SK-N-SH (cell line): ENCODE measurements around the gene CNTNAP2. TPM values are rescaled to one million over a fixed set of nuclear protein-coding genes. Genes with fewer than 3 reads are reported as not detected.

Source experiments
- CTCF ChIA-PET: fragments of 300-600, 350-600 bp; formaldehyde crosslinking; extraction: SDS; loops from one replicate; lab custom pipeline; 2021; lab: Yijun Ruan, JAX
- POLR2A ChIA-PET: fragments of 350-600 bp; sonication (Branson Sonifier 250); formaldehyde crosslinking; extraction: SDS; loops from one replicate; lab custom pipeline; 2020; ENCODE audit warnings: antibody characterized with exemption, inconsistent platforms; lab: Yijun Ruan, JAX
- DNase-seq: peaks from one replicate; pipeline ENCODE4 v3.0.0; 2012
- H2AFZ ChIP-seq: fragments of 200-600 bp; sonication (generic); 2 replicates; pipeline ENCODE4 v1.8.1; 2016; ENCODE audit warnings: antibody characterized with exemption, mild to moderate bottlenecking, low read depth
- H3F3A ChIP-seq: fragments of 200-600 bp; sonication (generic); replicated peaks from 2 replicates; pipeline ENCODE3; 2016; ENCODE audit warnings: antibody characterized with exemption, mild to moderate bottlenecking; ENCODE audit not compliant: insufficient read depth
- H3K27ac ChIP-seq, 2 experiments: fragments of 200-500 bp in 1 of 2; fragments of 200-600 bp in 1 of 2; sonication (Bioruptor generic) in 1 of 2; sonication (generic), shearing (Covaris generic) in 1 of 2; 2 replicates each; pipeline versions ENCODE4 v1.5.1 to v1.6.1; 2014 to 2016; ENCODE audit warnings: low read depth in 2 of 2, inconsistent platforms in 1 of 2, low read length in 1 of 2, mild to moderate bottlenecking in 1 of 2, mixed read lengths in 1 of 2
- H3K27me3 ChIP-seq: fragments of 200-600 bp; sonication (generic), shearing (Covaris generic); 2 replicates; pipeline ENCODE4 v1.6.1; 2016; ENCODE audit warnings: mixed run types; ENCODE audit not compliant: insufficient read depth
- H3K36me3 ChIP-seq, 2 experiments: fragments of 200-500 bp in 1 of 2; fragments of 200-600 bp in 1 of 2; sonication (Bioruptor generic) in 1 of 2; sonication (generic) in 1 of 2; replicated peaks in 1 of 2; 2 replicates each; pipeline versions ENCODE3 to v1.5.1; 2014 to 2016; ENCODE audit warnings: low read length in 1 of 2, mild to moderate bottlenecking in 1 of 2; ENCODE audit not compliant: insufficient read depth in 2 of 2, control insufficient read depth in 1 of 2
- H3K4me1 ChIP-seq, 2 experiments: fragments of 200-500 bp in 1 of 2; fragments of 200-600 bp in 1 of 2; sonication (Bioruptor generic) in 1 of 2; sonication (generic), shearing (Covaris generic) in 1 of 2; 2 replicates each; pipeline versions ENCODE4 v1.5.1 to v1.6.1; 2014 to 2016; ENCODE audit warnings: low read depth in 1 of 2, low read length in 1 of 2, mixed run types in 1 of 2; ENCODE audit not compliant: insufficient read depth in 2 of 2, control insufficient read depth in 1 of 2
- H3K4me2 ChIP-seq: fragments of 200-600 bp; sonication (generic), shearing (Covaris generic); 2 replicates; pipeline ENCODE4 v1.6.1; 2017; ENCODE audit warnings: mixed run types
- H3K4me3 ChIP-seq, 2 experiments: fragments of 200-500 bp in 1 of 2; fragments of 200-600 bp in 1 of 2; sonication (Bioruptor generic) in 1 of 2; sonication (generic), shearing (Covaris generic) in 1 of 2; 2 replicates each; pipeline versions ENCODE4 v1.5.1 to v1.8.1; 2014 to 2016; ENCODE audit warnings: low read depth in 2 of 2, inconsistent platforms in 1 of 2, low read length in 1 of 2, mild to moderate bottlenecking in 1 of 2, mixed read lengths in 1 of 2, moderate library complexity in 1 of 2
- H3K79me2 ChIP-seq: fragments of 200-600 bp; sonication (generic); 2 replicates; pipeline ENCODE4 v1.8.1; 2017; ENCODE audit warnings: mild to moderate bottlenecking; ENCODE audit not compliant: insufficient read depth
- H3K9ac ChIP-seq: fragments of 200-600 bp; sonication (generic); 2 replicates; pipeline ENCODE4 v1.6.1; 2017; ENCODE audit warnings: mixed run types
- H3K9me2 ChIP-seq: fragments of 200-600 bp; sonication (generic); 2 replicates; pipeline ENCODE4 v1.6.1; 2017; ENCODE audit warnings: mixed run types
- H3K9me3 ChIP-seq: fragments of 200-600 bp; sonication (generic); 2 replicates; pipeline ENCODE4 v1.6.1; 2017; ENCODE audit warnings: mixed run types, mild to moderate bottlenecking, moderate library complexity
- H4K20me1 ChIP-seq: fragments of 200-600 bp; sonication (generic); 2 replicates; pipeline ENCODE4 v1.6.1; 2017; ENCODE audit warnings: mild to moderate bottlenecking, mixed run types; ENCODE audit not compliant: insufficient read depth
- CHD2 ChIP-seq: fragments of 150-350 bp; IDR thresholded peaks from 2 replicates; pipeline ENCODE4 v1.6.1; 2018; ENCODE audit warnings: low read length; ENCODE audit not compliant: partially characterized antibody
- GABPA ChIP-seq: IDR thresholded peaks from 2 replicates; pipeline ENCODE4 v1.4.0; 2012; ENCODE audit warnings: low read depth, mild to moderate bottlenecking
- GATA2 ChIP-seq: sonication (generic); formaldehyde crosslinking; IDR thresholded peaks from 2 replicates; pipeline ENCODE4 v1.5.0; 2020; ENCODE audit warnings: mild to moderate bottlenecking, missing genetic modification reagents
- MAX ChIP-seq: IDR thresholded peaks from 2 replicates; pipeline ENCODE4 v1.4.0; 2012; ENCODE audit warnings: low read depth
- NFIC ChIP-seq: IDR thresholded peaks from 2 replicates; pipeline ENCODE4 v1.4.0; 2012; ENCODE audit warnings: borderline replicate concordance
- NRF1 ChIP-seq: IDR thresholded peaks from 2 replicates; pipeline ENCODE4 v1.6.1; 2012; ENCODE audit warnings: low read depth, mild to moderate bottlenecking, low read length
- RAD21 ChIP-seq: IDR thresholded peaks from 2 replicates; pipeline ENCODE4 v1.6.1; 2012; ENCODE audit warnings: mild to moderate bottlenecking, low read length
- RCOR1 ChIP-seq: fragments of 150-350 bp; IDR thresholded peaks from 2 replicates; pipeline ENCODE4 v1.6.1; 2017; ENCODE audit warnings: antibody characterized with exemption, low read length
- SIN3A ChIP-seq: IDR thresholded peaks from 2 replicates; pipeline ENCODE4 v1.6.1; 2012; ENCODE audit warnings: low read depth, mild to moderate bottlenecking, low read length, moderate library complexity, borderline replicate concordance
- SMC3 ChIP-seq: IDR thresholded peaks from 2 replicates; pipeline ENCODE4 v1.6.1; 2012; ENCODE audit warnings: low read depth, low read length, improper control_type of control experiment
- TEAD4 ChIP-seq: IDR thresholded peaks from 2 replicates; pipeline ENCODE4 v1.4.0; 2012; ENCODE audit warnings: mild to moderate bottlenecking, borderline replicate concordance; ENCODE audit not compliant: insufficient read depth
- USF1 ChIP-seq: IDR thresholded peaks from 2 replicates; pipeline ENCODE4 v1.4.0; 2012; ENCODE audit warnings: low read depth, borderline replicate concordance
- USF2 ChIP-seq: fragments of 150-350 bp; IDR thresholded peaks from 2 replicates; pipeline ENCODE4 v1.6.1; 2017; ENCODE audit warnings: antibody characterized with exemption, low read length, low read depth, borderline replicate concordance
- YY1 ChIP-seq: IDR thresholded peaks from 2 replicates; pipeline ENCODE4 v1.4.0; 2012; ENCODE audit warnings: low read depth, mild to moderate bottlenecking
- WGBS: methylation state at CpG from one replicate; pipeline ENCODE4 v1.1.6; 2017; ENCODE audit warnings: low lambda C conversion rate; 5-methylcytosine and 5-hydroxymethylcytosine counted together
- polyA plus RNA-seq, 3 experiments: library from polyadenylated mRNA; depleted of rRNA; stranded (reverse); fragments of >200 nt; gene quantifications; 2 replicates each; pipeline ENCODE4 v1.2.3, GENCODE V29; 2012

The CNTNAP2 gene
- polyA plus RNA-seq, 1 of the 3 experiments (the other 2 are of a cell fraction) = 3.4 TPM

GRCh38 chr7:147136352-147136751 is 1019.8 kb downstream of the CNTNAP2 start:
- Histone ChIP-seq H3K4me1 (no peaks in the 10 kb centered on the region; a peak in 1 of 4 replicates), H3K36me3 (no peaks in the 10 kb centered on the region), H3F3A (no peaks in the 10 kb centered on the region), H3K9me2 (no peaks in the 10 kb centered on the region; the same call in 1 of the 2 replicates), H2AFZ (no peak overlapping the region; the same call in 1 of the 2 replicates), H3K27ac (no peak overlapping the region), H3K4me3 (no peak overlapping the region), H3K27me3 (no peaks in the 10 kb centered on the region), H3K9me3 (no peaks in the 10 kb centered on the region), H3K9ac (no peak overlapping the region), H4K20me1 (no peaks in the 10 kb centered on the region), H3K79me2 (no peaks in the 10 kb centered on the region), H3K4me2 (no peak overlapping the region)
- DNase-seq = no peak
- POLR2A ChIA-PET = no interaction called here
- WGBS = 40% methylated on average over 2 of the region's 2 CpGs
- CTCF ChIA-PET = no interaction called here
- TF ChIP-seq USF1 (no peak), RAD21 (no peak), GABPA (no peak), SIN3A (no peak), TEAD4 (no peak), NRF1 (no peak), USF2 (no peak), NFIC (no peak), RCOR1 (no peak), MAX (no peak), CHD2 (no peak), GATA2 (CRISPR knock-in tag) (no peak), SMC3 (no peak)

GRCh38 chr7:147145194-147145593 is 1028.6 kb downstream of the CNTNAP2 start:
- H4K20me1 ChIP-seq = no peaks in the 10 kb centered on the region
- no peaks in the 10 kb centered on the region for H3K27me3 ChIP-seq
- H3F3A ChIP-seq = no peaks in the 10 kb centered on the region
- no peak overlapping the region for H3K4me3 ChIP-seq
- H3K27ac ChIP-seq = no peak overlapping the region
- no peaks in the 10 kb centered on the region for H3K9me2 ChIP-seq
- CTCF ChIA-PET = interaction anchor here (1.0 kb wide), 1 partner anchor 17 kb away, joined by 3 read pairs; no protein-coding TSS in a partner anchor
- POLR2A ChIA-PET = no interaction called here
- no peak for TF ChIP-seq YY1
- TF ChIP-seq NFIC = no peak
- TF ChIP-seq USF1 = no peak
- WGBS = 34% methylated on average over 2 of the region's 2 CpGs
- no peaks in the 10 kb centered on the region for H3K79me2 ChIP-seq
- no peak overlapping the region for H2AFZ ChIP-seq
- H3K9ac ChIP-seq = no peak overlapping the region
- H3K4me1 ChIP-seq = no peaks in the 10 kb centered on the region
- no peak for DNase-seq
- no peaks in the 10 kb centered on the region for H3K9me3 ChIP-seq
- H3K4me2 ChIP-seq = no peak overlapping the region
- no peaks in the 10 kb centered on the region for H3K36me3 ChIP-seq
